HCT116 (cell line): ENCODE measurements around the gene PLCB1. TPM values are rescaled to one million over a fixed set of nuclear protein-coding genes. Genes with fewer than 3 reads are reported as not detected.

Source experiments
- ATAC-seq: fragments of 200-7000 bp; cut with Tn5 transposase; 2 replicates; pipeline ENCODE4 v1.9.1; 2020; ENCODE audit warnings: mild to moderate bottlenecking, moderate library complexity
- BruUV-seq: library from RNA; stranded (reverse); fragments of 400-500 nt; replicated peaks from 2 replicates; lab custom pipeline; 2021; lab: Mats Ljungman, UMichigan
- CTCF ChIA-PET: fragments of 300-600 bp; sonication (Branson Sonifier 250); formaldehyde crosslinking; loops from one replicate; lab custom pipeline; 2021; ENCODE audit warnings: antibody characterized with exemption; lab: Charles Lee
- POLR2A ChIA-PET: fragments of 300-600, 350-600 bp; sonication (Branson Sonifier 250); formaldehyde crosslinking; loops from one replicate; lab custom pipeline; 2021; ENCODE audit warnings: antibody characterized with exemption; lab: Charles Lee
- RAD21 ChIA-PET, 2 experiments: fragments of 300-600 bp; sonication (Branson Sonifier 250); formaldehyde crosslinking; loops; one replicate each; lab custom pipeline; 2023; ENCODE audit warnings: low total read pairs in 2 of 2; ENCODE audit not compliant: uncharacterized antibody in 2 of 2, unreplicated experiment in 2 of 2, low non-redundant PET in 1 of 2; lab: Charles Lee
- DNase-seq: peaks from one replicate; pipeline ENCODE4 v3.0.0-alpha.2; 2010; ENCODE audit warnings: low read depth, low spot score
- H2AFZ ChIP-seq: fragments of 200-600 bp; shearing (Covaris generic), sonication (generic); 2 replicates; pipeline ENCODE4 v1.6.1; 2017; ENCODE audit warnings: low read depth, mixed run types, mixed read lengths, antibody characterized with exemption, low read length; ENCODE audit not compliant: poor library complexity, severe bottlenecking
- H3K27ac ChIP-seq: 2 replicates; pipeline ENCODE4 v1.5.1; 2012; ENCODE audit warnings: low read depth, low read length
- H3K27me3 ChIP-seq: fragments of 200-600 bp; sonication (generic); 2 replicates; pipeline ENCODE4 v1.6.1; 2016; ENCODE audit warnings: mixed run types, low read length, mixed read lengths; ENCODE audit not compliant: insufficient read depth
- H3K36me3 ChIP-seq, 2 experiments: fragments of 200-500 bp in 1 of 2; fragments of 200-600 bp in 1 of 2; sonication (Bioruptor generic) in 1 of 2; sonication (generic) in 1 of 2; 2 replicates each; pipeline versions ENCODE4 v1.5.1 to v1.6.1; 2014 to 2016; ENCODE audit warnings: low read length in 2 of 2, inconsistent platforms in 1 of 2, mixed read lengths in 1 of 2, mixed run types in 1 of 2; ENCODE audit not compliant: insufficient read depth in 2 of 2, control insufficient read depth in 1 of 2
- H3K4me1 ChIP-seq, 2 experiments: fragments of 200-600 bp in 1 of 2; sonication (generic) in 1 of 2; 2 replicates each; pipeline versions ENCODE4 v1.5.1 to v1.6.1; 2012 to 2017; ENCODE audit warnings: low read length in 2 of 2, inconsistent platforms in 1 of 2, mild to moderate bottlenecking in 1 of 2, mixed read lengths in 1 of 2, mixed run types in 1 of 2, moderate library complexity in 1 of 2; ENCODE audit not compliant: insufficient read depth in 2 of 2, control insufficient read depth in 1 of 2
- H3K4me2 ChIP-seq: fragments of 200-600 bp; sonication (generic); 2 replicates; pipeline ENCODE4 v1.6.1; 2017; ENCODE audit warnings: mixed run types, low read length, mixed read lengths
- H3K4me3 ChIP-seq, 2 experiments: fragments of 200-600 bp in 1 of 2; sonication (generic) in 1 of 2; replicated peaks in 1 of 2; 2 replicates each; pipeline ENCODE4 v1.5.1; 2011 to 2016; ENCODE audit warnings: low read length in 2 of 2, control low read depth in 1 of 2, low read depth in 1 of 2, mild to moderate bottlenecking in 1 of 2, mixed read lengths in 1 of 2, mixed run types in 1 of 2
- H3K79me2 ChIP-seq: fragments of 200-600 bp; sonication (generic); 2 replicates; pipeline ENCODE4 v1.6.1; 2017; ENCODE audit warnings: mild to moderate bottlenecking, mixed run types, low read length, moderate library complexity, mixed read lengths; ENCODE audit not compliant: insufficient read depth
- H3K9ac ChIP-seq: fragments of 200-600 bp; sonication (generic); 2 replicates; pipeline ENCODE4 v1.6.1; 2016; ENCODE audit warnings: low read length, mixed read lengths
- H3K9me2 ChIP-seq: fragments of 200-600 bp; sonication (generic), shearing (Covaris generic); 2 replicates; pipeline ENCODE4 v1.6.1; 2017; ENCODE audit warnings: mixed run types, mild to moderate bottlenecking, moderate library complexity; ENCODE audit not compliant: insufficient read depth
- H3K9me3 ChIP-seq, 2 experiments: fragments of 200-500 bp in 1 of 2; fragments of 200-600 bp in 1 of 2; sonication (Bioruptor generic) in 1 of 2; sonication (generic) in 1 of 2; 2 replicates each; pipeline ENCODE4 v1.6.1; 2014 to 2017; ENCODE audit warnings: low read length in 2 of 2, mixed read lengths in 2 of 2, inconsistent platforms in 1 of 2, low read depth in 1 of 2, mild to moderate bottlenecking in 1 of 2, mixed run types in 1 of 2, moderate library complexity in 1 of 2; ENCODE audit not compliant: control insufficient read depth in 1 of 2, insufficient read depth in 1 of 2
- H4K20me1 ChIP-seq: fragments of 200-600 bp; sonication (generic), shearing (Covaris generic); 2 replicates; pipeline ENCODE4 v1.6.1; 2017; ENCODE audit warnings: mixed run types, mild to moderate bottlenecking, moderate library complexity; ENCODE audit not compliant: insufficient read depth
- CBX3 ChIP-seq: IDR thresholded peaks from 2 replicates; pipeline ENCODE4 v1.6.1; 2012; ENCODE audit warnings: low read depth
- CEBPB ChIP-seq: IDR thresholded peaks from 2 replicates; pipeline ENCODE4 v1.6.1; 2012; ENCODE audit warnings: low read depth
- EGR1 ChIP-seq: IDR thresholded peaks from 2 replicates; pipeline ENCODE4 v1.6.1; 2012; ENCODE audit warnings: low read depth
- ELF1 ChIP-seq: IDR thresholded peaks from 2 replicates; pipeline ENCODE4 v1.6.1; 2012; ENCODE audit warnings: low read depth, borderline replicate concordance
- EZH2 ChIP-seq: fragments of 200-600 bp; sonication (generic); IDR thresholded peaks from 2 replicates; pipeline ENCODE4 v1.6.1; 2017; ENCODE audit warnings: antibody characterized with exemption, mixed run types
- FOSL1 ChIP-seq: IDR thresholded peaks from 2 replicates; pipeline ENCODE4 v1.6.1; 2012; ENCODE audit warnings: low read depth
- JUND ChIP-seq: IDR thresholded peaks from 2 replicates; pipeline ENCODE4 v1.6.1; 2012
- POLR2A ChIP-seq: IDR thresholded peaks from 2 replicates; pipeline ENCODE4 v1.7.0; 2011; ENCODE audit warnings: borderline replicate concordance; ENCODE audit not compliant: insufficient read depth, insufficient read length; ENCODE audit errors: extremely low read depth
- POLR2AphosphoS5 ChIP-seq: IDR thresholded peaks from 2 replicates; pipeline ENCODE4 v1.6.1; 2011; ENCODE audit warnings: mild to moderate bottlenecking, low read depth, low read length, moderate library complexity
- SRF ChIP-seq: IDR thresholded peaks from 2 replicates; pipeline ENCODE4 v1.6.1; 2012; ENCODE audit warnings: low read depth
- TCF7L2 ChIP-seq: IDR thresholded peaks from 2 replicates; pipeline ENCODE4 v1.7.0; 2011; ENCODE audit warnings: borderline replicate concordance, inconsistent platforms; ENCODE audit not compliant: insufficient read depth, insufficient read length; ENCODE audit errors: extremely low read depth
- YY1 ChIP-seq: IDR thresholded peaks from 2 replicates; pipeline ENCODE4 v1.6.1; 2011; ENCODE audit warnings: low read length, low read depth, moderate library complexity, mild to moderate bottlenecking; ENCODE audit not compliant: insufficient replicate concordance; ENCODE audit errors: extremely low read depth
- ZFX ChIP-seq: fragments of 450-650 bp; IDR thresholded peaks from 2 replicates; pipeline ENCODE4 v1.6.1; 2017
- ZNF274 ChIP-seq: fragments of 200-500 bp; sonication (Bioruptor generic); IDR thresholded peaks from 2 replicates; pipeline ENCODE4 v1.6.1; 2014; ENCODE audit warnings: mild to moderate bottlenecking, low read depth, low read length, inconsistent platforms
- intact Hi-C: fragments of 100-400 bp; cut with micrococcal nuclease; formaldehyde crosslinking; loops from 2 replicates; pipeline ENCODE4 v1.10.0; 2022
- total RNA-seq: library from RNA; stranded (reverse); gene quantifications from one replicate; pipeline ENCODE4 v1.2.1, GENCODE V29; 2021; ENCODE audit not compliant: unreplicated experiment
- TF ChIP-seq, protein P1 (sequence below): IDR thresholded peaks from 2 replicates; pipeline ENCODE4 v1.6.1; 2012; ENCODE audit warnings: low read depth
- TF ChIP-seq, protein P2 (sequence below): IDR thresholded peaks from 2 replicates; pipeline ENCODE4 v1.6.1; 2012

Gene PLCB1
- total RNA-seq, 1 experiment from 2014 or later: 15.8 TPM

DNA sequence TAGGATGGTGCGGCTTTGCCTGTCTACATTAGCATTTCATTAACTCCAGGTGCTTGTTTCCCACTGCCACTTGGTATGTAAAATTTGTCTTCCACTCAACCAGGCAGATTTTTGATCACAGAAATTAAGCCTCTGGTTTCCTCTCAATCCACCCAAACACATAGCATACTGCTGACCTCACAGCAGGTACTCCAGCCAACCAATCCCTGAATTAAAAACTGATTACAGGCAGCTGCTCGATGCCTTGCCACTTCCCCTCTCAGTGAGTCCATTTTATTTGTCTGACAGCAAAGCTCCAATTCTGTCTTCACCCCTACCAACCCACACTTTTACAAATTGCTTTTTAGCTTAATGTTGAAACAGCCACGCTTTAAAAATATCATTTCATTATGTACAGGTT is 95.2 kb downstream of the PLCB1 start (continued):
- TF ChIP-seq, protein P1, sequence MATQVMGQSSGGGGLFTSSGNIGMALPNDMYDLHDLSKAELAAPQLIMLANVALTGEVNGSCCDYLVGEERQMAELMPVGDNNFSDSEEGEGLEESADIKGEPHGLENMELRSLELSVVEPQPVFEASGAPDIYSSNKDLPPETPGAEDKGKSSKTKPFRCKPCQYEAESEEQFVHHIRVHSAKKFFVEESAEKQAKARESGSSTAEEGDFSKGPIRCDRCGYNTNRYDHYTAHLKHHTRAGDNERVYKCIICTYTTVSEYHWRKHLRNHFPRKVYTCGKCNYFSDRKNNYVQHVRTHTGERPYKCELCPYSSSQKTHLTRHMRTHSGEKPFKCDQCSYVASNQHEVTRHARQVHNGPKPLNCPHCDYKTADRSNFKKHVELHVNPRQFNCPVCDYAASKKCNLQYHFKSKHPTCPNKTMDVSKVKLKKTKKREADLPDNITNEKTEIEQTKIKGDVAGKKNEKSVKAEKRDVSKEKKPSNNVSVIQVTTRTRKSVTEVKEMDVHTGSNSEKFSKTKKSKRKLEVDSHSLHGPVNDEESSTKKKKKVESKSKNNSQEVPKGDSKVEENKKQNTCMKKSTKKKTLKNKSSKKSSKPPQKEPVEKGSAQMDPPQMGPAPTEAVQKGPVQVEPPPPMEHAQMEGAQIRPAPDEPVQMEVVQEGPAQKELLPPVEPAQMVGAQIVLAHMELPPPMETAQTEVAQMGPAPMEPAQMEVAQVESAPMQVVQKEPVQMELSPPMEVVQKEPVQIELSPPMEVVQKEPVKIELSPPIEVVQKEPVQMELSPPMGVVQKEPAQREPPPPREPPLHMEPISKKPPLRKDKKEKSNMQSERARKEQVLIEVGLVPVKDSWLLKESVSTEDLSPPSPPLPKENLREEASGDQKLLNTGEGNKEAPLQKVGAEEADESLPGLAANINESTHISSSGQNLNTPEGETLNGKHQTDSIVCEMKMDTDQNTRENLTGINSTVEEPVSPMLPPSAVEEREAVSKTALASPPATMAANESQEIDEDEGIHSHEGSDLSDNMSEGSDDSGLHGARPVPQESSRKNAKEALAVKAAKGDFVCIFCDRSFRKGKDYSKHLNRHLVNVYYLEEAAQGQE: no peak
- TF ChIP-seq SRF (no peak), CEBPB (no peak), POLR2A (no peak)
- TF ChIP-seq, protein P2, sequence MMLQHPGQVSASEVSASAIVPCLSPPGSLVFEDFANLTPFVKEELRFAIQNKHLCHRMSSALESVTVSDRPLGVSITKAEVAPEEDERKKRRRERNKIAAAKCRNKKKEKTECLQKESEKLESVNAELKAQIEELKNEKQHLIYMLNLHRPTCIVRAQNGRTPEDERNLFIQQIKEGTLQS: no peak

DNA sequence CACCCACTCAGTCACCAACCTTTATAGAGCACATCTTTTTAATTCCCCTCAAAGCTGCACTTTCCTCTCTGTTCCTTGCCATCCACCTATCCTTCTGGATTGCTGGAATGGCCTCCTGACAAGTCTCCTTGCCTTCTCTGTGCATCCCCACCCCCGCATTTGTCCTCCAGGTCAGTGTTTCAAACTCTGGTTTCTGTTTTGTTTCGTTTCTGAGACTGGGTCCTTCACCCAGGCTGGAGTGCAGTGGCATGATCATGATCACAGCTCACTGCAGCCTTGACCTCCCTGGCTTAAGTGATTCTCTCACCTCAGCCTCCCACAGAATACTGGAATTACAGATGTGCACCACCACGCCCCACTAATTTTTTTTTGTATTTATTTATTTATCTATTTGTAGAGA is 96.2 kb downstream of the PLCB1 start:
- H3K27me3 ChIP-seq: no peaks in the 10 kb centered on the region
- no peak for TF ChIP-seq JUND
- no peak for TF ChIP-seq POLR2A
- TF ChIP-seq ZFX: no peak
- no peak for TF ChIP-seq SRF
- TF ChIP-seq, protein P1: no peak
- no peak for TF ChIP-seq EGR1
- TF ChIP-seq TCF7L2: no peak
- no peak for TF ChIP-seq EZH2
- no peak for TF ChIP-seq ELF1
- no peak for TF ChIP-seq CBX3
- no peak for TF ChIP-seq ZNF274
- no peak for TF ChIP-seq POLR2AphosphoS5
- no peak for TF ChIP-seq YY1
- TF ChIP-seq FOSL1: no peak
- no peaks in the 10 kb centered on the region for H3K4me1 ChIP-seq
- DNase-seq (no peak), ATAC-seq (no peak)
- ChIA-PET POLR2A (no interaction called here), CTCF (no interaction called here), RAD21 (no interaction called here)
- intact Hi-C loops: no loop called here
- no peak overlapping the region for H2AFZ ChIP-seq
- H3K9me3 ChIP-seq: no peaks in the 10 kb centered on the region
- no peak overlapping the region for H3K4me3 ChIP-seq
- H3K27ac ChIP-seq: no peak overlapping the region
- H4K20me1 ChIP-seq: no peaks in the 10 kb centered on the region
- H3K36me3 ChIP-seq: no peaks in the 10 kb centered on the region
- no peak overlapping the region for H3K9ac ChIP-seq
- no peaks in the 10 kb centered on the region for H3K79me2 ChIP-seq
- H3K4me2 ChIP-seq: no peak overlapping the region
- no peaks in the 10 kb centered on the region; the same call in 1 of the 2 replicates for H3K9me2 ChIP-seq
- BruUV-seq: no TSS peak
